Breast epithelium (tissue), 4 donors: ENCODE data around the gene IMPG2. TPM values are rescaled to one million over a fixed set of nuclear protein-coding genes. Genes with fewer than 3 reads are reported as not detected.

ENCODE experiments used
- DNase-seq, 2 donors: peaks; one replicate each; pipeline ENCODE4 v3.0.0-alpha.2; 2019; ENCODE audit warnings: low spot score in 2 of 2
- H3K27ac ChIP-seq, 2 donors: fragments of 200-600 bp; sonication (generic) in 1 of 2; one replicate each; pipeline ENCODE4 v1.5.1; 2016 to 2019; ENCODE audit warnings: mild to moderate bottlenecking in 1 of 2
- H3K27me3 ChIP-seq, 2 donors: fragments of 200-600 bp; sonication (generic) in 1 of 2; one replicate each; pipeline versions ENCODE4 v1.5.1 to v1.6.0; 2017 to 2019; ENCODE audit warnings: control low read depth in 1 of 2, mild to moderate bottlenecking in 1 of 2
- H3K36me3 ChIP-seq: fragments of 200-600 bp; one replicate; pipeline ENCODE4 v1.5.1; 2019
- H3K4me1 ChIP-seq, 2 donors: fragments of 200-600 bp; sonication (generic); one replicate each; pipeline ENCODE4 v1.5.1; 2016 to 2019; ENCODE audit warnings: control low read depth in 1 of 2
- H3K4me3 ChIP-seq, 3 donors: fragments of 200-600 bp; sonication (generic); 1 replicate in 2 of 3; 2 replicates in 1 of 3; pipeline ENCODE4 v1.5.1; 2016 to 2019; ENCODE audit warnings: mild to moderate bottlenecking in 3 of 3, moderate library complexity in 2 of 3
- H3K9me3 ChIP-seq, 2 donors: fragments of 200-600 bp; sonication (generic) in 1 of 2; one replicate each; pipeline ENCODE4 v1.5.1; 2016 to 2019; ENCODE audit warnings: control low read depth in 1 of 2
- POLR2A ChIP-seq: fragments of 450-650 bp; IDR thresholded peaks from one replicate; pipeline ENCODE4 v1.6.1; 2016; ENCODE audit warnings: antibody characterized with exemption, mild to moderate bottlenecking, moderate library complexity
- POLR2AphosphoS5 ChIP-seq, 3 donors: sonication (generic); formaldehyde crosslinking; IDR thresholded peaks; one replicate each; pipeline ENCODE4 v1.6.1; 2017; ENCODE audit warnings: antibody characterized with exemption in 3 of 3
- intact Hi-C: fragments of 100-400 bp; cut with DNase I; formaldehyde crosslinking; loops from one replicate; pipeline ENCODE4 v1.15.1; 2023; ENCODE audit warnings: low total_unique reads
- total RNA-seq, 3 donors: library from RNA; depleted of rRNA; stranded (reverse); fragments of >200 nt; gene quantifications; one replicate each; pipeline ENCODE4 v1.1.0, GENCODE V29; 2016
- TF ChIP-seq, protein P1 (sequence below), 3 donors: fragments of 450-650 bp; IDR thresholded peaks; one replicate each; pipeline ENCODE4 v1.5.1; 2016 to 2017; ENCODE audit warnings: antibody characterized with exemption in 3 of 3, mild to moderate bottlenecking in 3 of 3, moderate library complexity in 3 of 3

Gene IMPG2
- total RNA-seq, 3 donors from 2014 or later: 0.15 to 0.33 (median 0.32) TPM

DNA sequence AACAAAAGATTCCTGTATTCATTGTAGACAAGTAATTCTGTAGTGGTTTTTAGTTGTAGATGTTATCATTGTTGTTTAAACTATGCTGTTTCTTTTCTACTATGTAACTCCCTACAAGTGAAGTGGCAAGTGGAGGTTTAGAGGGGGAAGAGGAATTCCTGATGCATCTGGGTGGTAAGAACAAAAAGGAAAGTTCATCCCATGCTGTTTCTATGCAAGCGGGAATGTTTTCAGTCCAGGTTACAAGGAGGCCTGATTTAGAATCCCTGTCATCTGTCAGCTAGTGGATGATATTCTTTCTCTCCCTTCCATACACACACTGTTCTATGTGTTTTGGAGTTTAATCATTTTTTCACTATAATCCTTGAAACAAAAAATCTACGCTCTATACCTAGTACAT is 67.4 kb downstream of the IMPG2 start:
- no peak for DNase-seq
- Histone ChIP-seq H3K4me3 (no peak overlapping the region), H3K4me1 (no peaks in the 10 kb centered on the region), H3K27me3 (no peaks in the 10 kb centered on the region), H3K27ac (no peak overlapping the region), H3K36me3 (no peaks in the 10 kb centered on the region), H3K9me3 (no peaks in the 10 kb centered on the region)
- intact Hi-C loops: no loop called here
- TF ChIP-seq POLR2AphosphoS5 (IDR thresholded peaks at IDR 0.05): no peak
- TF ChIP-seq, protein P1, sequence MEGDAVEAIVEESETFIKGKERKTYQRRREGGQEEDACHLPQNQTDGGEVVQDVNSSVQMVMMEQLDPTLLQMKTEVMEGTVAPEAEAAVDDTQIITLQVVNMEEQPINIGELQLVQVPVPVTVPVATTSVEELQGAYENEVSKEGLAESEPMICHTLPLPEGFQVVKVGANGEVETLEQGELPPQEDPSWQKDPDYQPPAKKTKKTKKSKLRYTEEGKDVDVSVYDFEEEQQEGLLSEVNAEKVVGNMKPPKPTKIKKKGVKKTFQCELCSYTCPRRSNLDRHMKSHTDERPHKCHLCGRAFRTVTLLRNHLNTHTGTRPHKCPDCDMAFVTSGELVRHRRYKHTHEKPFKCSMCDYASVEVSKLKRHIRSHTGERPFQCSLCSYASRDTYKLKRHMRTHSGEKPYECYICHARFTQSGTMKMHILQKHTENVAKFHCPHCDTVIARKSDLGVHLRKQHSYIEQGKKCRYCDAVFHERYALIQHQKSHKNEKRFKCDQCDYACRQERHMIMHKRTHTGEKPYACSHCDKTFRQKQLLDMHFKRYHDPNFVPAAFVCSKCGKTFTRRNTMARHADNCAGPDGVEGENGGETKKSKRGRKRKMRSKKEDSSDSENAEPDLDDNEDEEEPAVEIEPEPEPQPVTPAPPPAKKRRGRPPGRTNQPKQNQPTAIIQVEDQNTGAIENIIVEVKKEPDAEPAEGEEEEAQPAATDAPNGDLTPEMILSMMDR (IDR thresholded peaks at IDR 0.05): no peak
- TF ChIP-seq POLR2A: no peak

DNA sequence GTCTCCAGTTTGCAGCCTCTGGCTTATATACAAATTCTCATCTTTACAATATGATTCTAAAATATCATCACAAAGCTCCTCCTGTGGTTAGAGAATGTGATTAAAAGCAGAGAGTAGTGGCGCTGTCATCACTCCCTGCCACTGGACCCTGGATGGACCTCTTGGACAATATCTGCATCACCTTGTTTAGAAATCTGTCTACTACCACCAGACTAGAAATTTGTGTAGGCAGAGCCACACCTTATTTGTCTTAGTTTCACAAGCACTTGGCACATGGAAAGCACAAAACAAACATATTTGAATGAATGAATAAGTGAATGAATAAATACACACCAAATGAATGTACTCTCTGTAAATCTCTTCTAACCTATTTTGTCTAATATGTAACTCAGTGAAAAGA is 68.1 kb downstream of the IMPG2 start:
- TF ChIP-seq POLR2AphosphoS5 (IDR thresholded peaks at IDR 0.05) (no peak), POLR2A (no peak)
- TF ChIP-seq, protein P1 (IDR thresholded peaks at IDR 0.05): no peak
- no peak overlapping the region for H3K27ac ChIP-seq
- H3K9me3 ChIP-seq: no peaks in the 10 kb centered on the region
- intact Hi-C loops: no loop called here
- no peaks in the 10 kb centered on the region for H3K27me3 ChIP-seq
- no peaks in the 10 kb centered on the region for H3K36me3 ChIP-seq
- no peak overlapping the region for H3K4me3 ChIP-seq
- no peak for DNase-seq
- H3K4me1 ChIP-seq: no peaks in the 10 kb centered on the region

DNA sequence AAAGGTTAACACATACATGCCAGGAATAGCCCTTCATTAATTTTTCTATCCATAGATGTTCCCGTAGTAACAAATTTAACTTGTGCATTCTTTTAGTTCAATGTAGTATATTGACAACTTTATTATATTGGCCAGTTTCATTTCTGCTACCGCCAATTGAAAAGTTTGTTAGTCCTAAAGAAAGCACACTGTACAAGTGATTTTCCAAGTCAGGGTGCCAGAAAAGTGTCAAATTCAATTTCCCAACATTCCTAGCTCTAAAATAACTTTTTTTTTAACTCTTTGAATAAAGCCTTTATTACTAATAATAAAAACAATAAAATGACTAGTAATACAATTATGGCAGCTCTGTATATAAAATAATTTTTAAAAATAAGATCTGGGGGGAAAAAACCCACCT is 68.9 kb downstream of the IMPG2 start:
- H3K9me3 ChIP-seq: no peaks in the 10 kb centered on the region
- no peaks in the 10 kb centered on the region for H3K4me1 ChIP-seq
- no peak overlapping the region for H3K27ac ChIP-seq
- H3K4me3 ChIP-seq: no peak overlapping the region
- H3K36me3 ChIP-seq: no peaks in the 10 kb centered on the region
- no peak for TF ChIP-seq POLR2A
- TF ChIP-seq POLR2AphosphoS5 (IDR thresholded peaks at IDR 0.05): no peak
- TF ChIP-seq, protein P1 (IDR thresholded peaks at IDR 0.05): no peak
- intact Hi-C loops: no loop called here
- no peaks in the 10 kb centered on the region for H3K27me3 ChIP-seq
- DNase-seq: no peak

DNA sequence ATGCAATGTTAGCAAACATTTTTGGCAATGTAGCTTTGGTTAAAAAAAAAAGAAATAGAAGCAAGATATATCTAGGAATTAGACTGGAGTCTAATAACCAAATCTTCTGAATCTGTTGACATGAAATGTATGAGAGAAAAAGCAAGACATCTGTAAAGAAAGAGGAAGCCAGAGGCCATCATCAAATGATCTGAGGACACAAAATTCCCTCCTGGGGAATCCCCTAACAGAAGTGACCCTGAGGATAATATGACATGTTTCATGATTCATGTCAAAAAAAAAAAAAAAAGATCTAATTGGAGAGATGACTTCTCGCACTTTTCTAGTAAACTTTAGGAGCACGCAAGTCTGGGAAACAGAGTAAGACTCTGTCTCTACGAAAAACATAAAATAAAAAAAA is 70.9 kb downstream of the IMPG2 start:
- TF ChIP-seq POLR2AphosphoS5 (IDR thresholded peaks at IDR 0.05) (no peak), POLR2A (no peak)
- TF ChIP-seq, protein P1 (IDR thresholded peaks at IDR 0.05): no peak
- H3K27ac ChIP-seq: no peak overlapping the region
- H3K27me3 ChIP-seq: no peaks in the 10 kb centered on the region
- no peaks in the 10 kb centered on the region for H3K4me1 ChIP-seq
- H3K4me3 ChIP-seq: no peak overlapping the region
- H3K9me3 ChIP-seq: no peaks in the 10 kb centered on the region
- DNase-seq: no peak
- intact Hi-C loops: no loop called here
- H3K36me3 ChIP-seq: no peaks in the 10 kb centered on the region

DNA sequence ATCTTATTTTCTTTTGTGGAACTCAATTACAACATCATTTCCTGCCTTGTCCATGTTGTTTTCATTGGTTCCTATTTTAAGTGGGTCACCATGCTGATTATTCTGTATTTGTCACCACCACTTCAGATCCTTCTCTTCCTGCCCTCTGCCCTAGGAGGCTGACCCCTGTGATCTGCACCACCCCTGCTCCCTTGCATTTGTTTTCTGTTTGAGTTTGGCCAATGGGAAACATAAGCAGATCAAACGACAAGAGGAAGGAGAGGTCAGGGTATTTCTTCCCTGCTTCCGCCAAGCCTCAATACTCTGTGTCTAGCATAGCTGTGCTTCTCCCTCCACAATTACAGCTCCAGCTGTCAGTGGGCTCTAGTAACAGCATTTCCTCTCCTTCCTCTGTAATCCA is 71.6 kb downstream of the IMPG2 start:
- TF ChIP-seq POLR2AphosphoS5 (IDR thresholded peaks at IDR 0.05): no peak
- no peak for TF ChIP-seq POLR2A
- TF ChIP-seq, protein P1 (IDR thresholded peaks at IDR 0.05): no peak
- intact Hi-C loops: no loop called here
- H3K4me1 ChIP-seq: no peaks in the 10 kb centered on the region

More for the DNA sequence above, 71.6 kb downstream of the IMPG2 start:
- no peak overlapping the region for H3K27ac ChIP-seq
- no peak for DNase-seq
- H3K27me3 ChIP-seq: no peaks in the 10 kb centered on the region
- no peak overlapping the region for H3K4me3 ChIP-seq
- no peaks in the 10 kb centered on the region for H3K9me3 ChIP-seq
- H3K36me3 ChIP-seq: no peaks in the 10 kb centered on the region
